ENCODE data around the gene LRRC75A. TPM values are rescaled to one million over a fixed set of nuclear protein-coding genes. Genes with fewer than 3 reads are reported as not detected.
A peak's percentile ranks its signal among the peaks of the same experiment; 100 is the strongest.
"Not testable (repeated sequence)": the region's sequence is repeated elsewhere in the genome, so short reads cannot be mapped to it uniquely, and the experiment has no call there.

LRRC75A gene
- total RNA-seq: 23.1 and 31.3 TPM in 2 replicates
- polyA plus RNA-seq: 9.0 and 9.1 TPM in 2 replicates

- DNase-seq (ENCODE audit: low read depth in 1 of 2, low spot score in 1 of 2): peak; percentile 39 to 81
- Histone ChIP-seq H3K36me3 (no peaks in the 10 kb centered on the region), H3K9me3 (ENCODE audit: low read depth) (no peaks in the 10 kb centered on the region), H3K27me3 (peaks cover 4% of the 10 kb centered on the region), H3K27ac (no peak within 1 kb of the TSS), H3K4me1 (ENCODE audit: low read depth) (peaks cover 42% of the 10 kb centered on the region), H3K4me3 (peak within 1 kb of the TSS; percentile 80)
- TF ChIP-seq, protein P1, sequence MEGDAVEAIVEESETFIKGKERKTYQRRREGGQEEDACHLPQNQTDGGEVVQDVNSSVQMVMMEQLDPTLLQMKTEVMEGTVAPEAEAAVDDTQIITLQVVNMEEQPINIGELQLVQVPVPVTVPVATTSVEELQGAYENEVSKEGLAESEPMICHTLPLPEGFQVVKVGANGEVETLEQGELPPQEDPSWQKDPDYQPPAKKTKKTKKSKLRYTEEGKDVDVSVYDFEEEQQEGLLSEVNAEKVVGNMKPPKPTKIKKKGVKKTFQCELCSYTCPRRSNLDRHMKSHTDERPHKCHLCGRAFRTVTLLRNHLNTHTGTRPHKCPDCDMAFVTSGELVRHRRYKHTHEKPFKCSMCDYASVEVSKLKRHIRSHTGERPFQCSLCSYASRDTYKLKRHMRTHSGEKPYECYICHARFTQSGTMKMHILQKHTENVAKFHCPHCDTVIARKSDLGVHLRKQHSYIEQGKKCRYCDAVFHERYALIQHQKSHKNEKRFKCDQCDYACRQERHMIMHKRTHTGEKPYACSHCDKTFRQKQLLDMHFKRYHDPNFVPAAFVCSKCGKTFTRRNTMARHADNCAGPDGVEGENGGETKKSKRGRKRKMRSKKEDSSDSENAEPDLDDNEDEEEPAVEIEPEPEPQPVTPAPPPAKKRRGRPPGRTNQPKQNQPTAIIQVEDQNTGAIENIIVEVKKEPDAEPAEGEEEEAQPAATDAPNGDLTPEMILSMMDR (IDR thresholded peaks at IDR 0.05; ENCODE audit: low read depth, low read length): no peak
Measured at GRCh38 chr17:16491703-16492612, at the start of gene LRRC75A. Gene LRRC75A, minus strand, starts transcription at chr17:16492193. Its CDS starts 203 bp downstream, at chr17:16491990.

DNA sequence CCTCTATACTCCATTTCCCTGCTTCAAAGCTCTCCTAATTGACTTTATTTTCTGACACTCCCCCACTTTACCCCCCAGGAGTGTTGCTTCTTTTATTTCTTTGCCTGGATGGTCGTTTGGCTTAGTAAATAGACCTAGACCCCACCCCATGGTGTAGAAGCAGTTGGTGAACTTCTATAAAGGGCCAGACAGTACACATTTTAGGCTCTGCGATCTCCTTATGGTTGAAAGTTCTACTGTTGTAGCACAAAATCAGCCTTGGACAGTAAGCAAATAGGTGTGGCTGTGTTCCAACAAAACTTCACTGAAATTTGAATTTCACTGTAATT, 45.1 kb upstream of the LRRC75A start:
- TF ChIP-seq, protein P1 (IDR thresholded peaks at IDR 0.05; ENCODE audit: low read depth, low read length): no peak
- DNase-seq (ENCODE audit: low read depth in 1 of 2, low spot score in 1 of 2): no peak
- Histone ChIP-seq H3K9me3 (ENCODE audit: low read depth) (no peaks in the 10 kb centered on the region), H3K4me3 (no peak overlapping the region), H3K27me3 (no peaks in the 10 kb centered on the region), H3K36me3 (no peaks in the 10 kb centered on the region), H3K4me1 (ENCODE audit: low read depth) (no peaks in the 10 kb centered on the region), H3K27ac (no peak overlapping the region)

- peak in 1 of 2 donors; percentile 23 for DNase-seq (ENCODE audit: low read depth in 1 of 2, low spot score in 1 of 2)
- H3K27me3 ChIP-seq: no peaks in the 10 kb centered on the region
- H3K4me1 ChIP-seq (ENCODE audit: low read depth): no peaks in the 10 kb centered on the region
- no peaks in the 10 kb centered on the region for H3K9me3 ChIP-seq (ENCODE audit: low read depth)
- H3K27ac ChIP-seq: no peak overlapping the region
- TF ChIP-seq, protein P1 (IDR thresholded peaks at IDR 0.05; ENCODE audit: low read depth, low read length): no peak
- H3K4me3 ChIP-seq: no peak overlapping the region
- no peaks in the 10 kb centered on the region for H3K36me3 ChIP-seq
Measured at GRCh38 chr17:16534236-16534635, 42.2 kb upstream of the LRRC75A start.

DNA sequence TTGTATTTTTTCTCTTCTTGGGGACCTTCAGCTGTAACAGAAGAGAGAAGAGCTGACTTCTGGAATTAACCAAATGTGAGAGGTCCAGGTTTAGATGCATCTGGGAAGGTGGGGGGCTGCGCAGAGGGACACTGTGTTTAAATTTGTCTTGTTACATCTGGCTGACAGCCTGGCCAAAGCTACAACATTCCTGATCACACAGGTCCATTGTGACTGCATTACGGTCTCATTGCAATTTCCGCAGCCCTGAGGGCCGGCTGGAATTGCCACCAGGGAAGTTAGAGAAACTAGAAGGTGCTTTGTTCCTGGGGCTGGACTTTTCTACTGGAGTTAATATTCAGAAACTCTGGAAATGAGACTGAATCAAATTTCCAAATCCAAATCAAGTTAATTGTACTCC, 37.9 kb upstream of the LRRC75A start:
- H3K4me3 ChIP-seq: no peak overlapping the region
- TF ChIP-seq, protein P1 (IDR thresholded peaks at IDR 0.05; ENCODE audit: low read depth, low read length): no peak
- no peak for DNase-seq (ENCODE audit: low read depth in 1 of 2, low spot score in 1 of 2)
- no peaks in the 10 kb centered on the region for H3K27me3 ChIP-seq
- no peaks in the 10 kb centered on the region for H3K4me1 ChIP-seq (ENCODE audit: low read depth)
- no peaks in the 10 kb centered on the region for H3K9me3 ChIP-seq (ENCODE audit: low read depth)
- no peak overlapping the region for H3K27ac ChIP-seq
- H3K36me3 ChIP-seq: no peaks in the 10 kb centered on the region

- Histone ChIP-seq H3K27me3 (no peaks in the 10 kb centered on the region), H3K36me3 (no peaks in the 10 kb centered on the region), H3K27ac (no peak overlapping the region), H3K4me3 (no peak overlapping the region), H3K4me1 (ENCODE audit: low read depth) (no peaks in the 10 kb centered on the region), H3K9me3 (ENCODE audit: low read depth) (no peaks in the 10 kb centered on the region)
- DNase-seq (ENCODE audit: low read depth in 1 of 2, low spot score in 1 of 2): no peak
- TF ChIP-seq, protein P1 (IDR thresholded peaks at IDR 0.05; ENCODE audit: low read depth, low read length): no peak
Measured at GRCh38 chr17:16527298-16527697, 35.3 kb upstream of the LRRC75A start.

DNA sequence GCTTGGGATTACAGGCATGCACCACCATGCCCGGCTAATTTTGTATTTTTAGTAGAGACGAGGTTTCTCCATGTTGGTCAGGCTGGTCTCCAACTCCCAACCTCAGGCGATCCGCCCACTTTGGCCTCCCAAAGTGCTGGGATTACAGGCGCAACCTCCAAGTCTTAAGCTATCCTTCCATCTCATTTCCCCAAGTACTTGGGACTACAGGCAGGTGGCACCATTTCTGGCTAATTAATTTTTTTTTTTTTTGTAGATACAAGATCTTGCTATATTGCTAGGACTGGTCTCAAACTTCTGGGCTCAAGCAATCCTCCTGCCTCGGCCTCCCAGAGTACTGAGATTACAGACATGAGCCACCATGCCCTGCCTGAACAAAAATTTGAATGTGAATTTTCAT, 33.6 kb upstream of the LRRC75A start:
- H3K36me3 ChIP-seq; H3K27ac ChIP-seq; H3K27me3 ChIP-seq; DNase-seq (ENCODE audit: low read depth in 1 of 2, low spot score in 1 of 2); H3K4me1 ChIP-seq (ENCODE audit: low read depth); H3K4me3 ChIP-seq; H3K9me3 ChIP-seq (ENCODE audit: low read depth): not testable (repeated sequence)

Measured in cardiac muscle cell (in vitro differentiated cells and primary cell).